GM19328 (cell line): ENCODE data around the gene AFAP1.

ENCODE experiments used
- ATAC-seq: cut with Tn5 transposase; IDR thresholded peaks from one replicate; pipeline ENCODE4 v1.9.1; 2021; ENCODE audit warnings: mild to moderate bottlenecking, moderate library complexity; ENCODE audit not compliant: unreplicated experiment

The AFAP1 gene

GRCh38 chr4:7939377-7940108, at the start of gene AFAP1:
Gene AFAP1 (minus strand): TSS chr4:7939861. CDS start chr4:7872078, 67,783 bp downstream.
- ATAC-seq: no peak

DNA sequence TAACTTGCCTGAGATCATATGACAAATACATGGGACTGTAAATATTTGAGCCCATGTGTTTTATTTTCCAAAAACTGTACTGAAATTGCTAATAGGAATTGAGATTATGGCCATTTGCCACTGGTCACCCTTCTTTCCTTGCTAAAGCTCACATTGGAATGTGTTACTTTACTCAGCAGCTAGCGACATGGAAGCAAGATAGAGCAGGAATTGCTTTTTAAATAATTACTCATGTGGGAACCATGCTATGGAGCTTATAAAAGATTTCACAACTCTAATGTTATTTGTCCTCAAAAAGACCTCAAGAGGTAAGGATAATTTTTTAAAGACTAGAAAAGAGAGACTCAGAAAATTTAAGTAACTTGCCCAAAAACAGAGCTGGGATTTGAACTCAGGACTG, 48.8 kb upstream of the AFAP1 start:
- no peak for ATAC-seq

- peak; percentile 59 for ATAC-seq
Measured at GRCh38 chr4:7987148-7987989, 47.7 kb upstream of the AFAP1 start.

- no peak for ATAC-seq
Measured at GRCh38 chr4:7985891-7986441, 46.3 kb upstream of the AFAP1 start.

DNA sequence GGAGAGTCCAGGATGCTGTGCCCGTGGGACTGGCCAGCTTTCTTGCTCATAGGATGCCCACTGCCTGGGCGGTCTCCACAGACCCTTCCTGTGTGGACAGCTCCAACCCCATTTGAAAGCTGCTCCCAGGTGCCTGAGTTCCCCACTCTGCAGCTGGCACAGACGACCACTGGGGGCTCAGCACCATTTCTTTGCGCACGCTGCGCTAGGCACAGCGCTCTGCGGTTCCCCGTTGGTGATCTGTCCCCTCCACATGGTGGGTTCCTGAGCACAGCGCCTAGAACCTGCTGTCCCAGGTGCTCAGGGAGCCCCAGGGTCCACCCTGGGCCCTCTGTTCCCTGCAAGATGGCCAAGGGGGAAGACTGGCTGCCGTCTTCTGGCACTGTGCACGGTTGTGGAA, 45.4 kb upstream of the AFAP1 start:
- no peak for ATAC-seq

GRCh38 chr4:7984286-7984925, 44.7 kb upstream of the AFAP1 start:
- ATAC-seq: no peak

DNA sequence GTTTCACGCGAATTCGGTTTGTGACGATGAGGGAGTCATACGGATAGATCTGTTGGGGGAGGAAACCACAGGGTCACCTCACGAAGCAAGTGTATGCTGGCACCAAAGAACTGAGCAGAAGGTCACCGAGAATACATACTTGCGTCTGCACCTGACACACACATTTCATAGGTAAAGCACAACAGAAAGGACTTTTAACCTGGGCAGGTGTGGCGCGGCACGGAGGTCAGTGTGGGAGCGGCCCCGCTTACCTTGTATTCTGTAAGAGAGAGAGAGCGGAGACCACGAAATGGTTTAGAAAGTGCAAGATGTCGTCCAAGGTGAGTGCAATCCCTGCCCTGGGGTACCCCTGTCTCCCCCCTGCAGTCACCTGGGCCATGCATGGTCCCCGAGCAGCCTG, 43.6 kb upstream of the AFAP1 start:
- no peak for ATAC-seq

GRCh38 chr4:7981738-7982394, 42.2 kb upstream of the AFAP1 start:
- ATAC-seq: no peak

- no peak for ATAC-seq
Measured at GRCh38 chr4:7980036-7980435, 40.4 kb upstream of the AFAP1 start.

DNA sequence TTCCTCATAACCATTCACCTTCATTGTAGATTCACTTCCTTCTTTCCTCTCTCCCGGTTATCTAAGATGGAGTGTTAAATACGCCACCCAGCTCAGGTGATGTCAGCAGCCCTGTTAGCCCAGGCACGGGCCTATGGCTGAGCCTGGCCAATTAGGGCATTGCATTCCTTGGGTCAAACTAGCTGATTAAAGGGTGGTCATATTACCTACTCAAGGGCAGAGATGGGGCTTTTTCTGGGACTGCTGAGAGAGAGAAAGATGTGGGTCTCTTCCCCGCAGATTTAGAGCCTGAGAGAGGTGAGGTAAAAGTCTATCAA, 39.9 kb upstream of the AFAP1 start:
- no peak for ATAC-seq

DNA sequence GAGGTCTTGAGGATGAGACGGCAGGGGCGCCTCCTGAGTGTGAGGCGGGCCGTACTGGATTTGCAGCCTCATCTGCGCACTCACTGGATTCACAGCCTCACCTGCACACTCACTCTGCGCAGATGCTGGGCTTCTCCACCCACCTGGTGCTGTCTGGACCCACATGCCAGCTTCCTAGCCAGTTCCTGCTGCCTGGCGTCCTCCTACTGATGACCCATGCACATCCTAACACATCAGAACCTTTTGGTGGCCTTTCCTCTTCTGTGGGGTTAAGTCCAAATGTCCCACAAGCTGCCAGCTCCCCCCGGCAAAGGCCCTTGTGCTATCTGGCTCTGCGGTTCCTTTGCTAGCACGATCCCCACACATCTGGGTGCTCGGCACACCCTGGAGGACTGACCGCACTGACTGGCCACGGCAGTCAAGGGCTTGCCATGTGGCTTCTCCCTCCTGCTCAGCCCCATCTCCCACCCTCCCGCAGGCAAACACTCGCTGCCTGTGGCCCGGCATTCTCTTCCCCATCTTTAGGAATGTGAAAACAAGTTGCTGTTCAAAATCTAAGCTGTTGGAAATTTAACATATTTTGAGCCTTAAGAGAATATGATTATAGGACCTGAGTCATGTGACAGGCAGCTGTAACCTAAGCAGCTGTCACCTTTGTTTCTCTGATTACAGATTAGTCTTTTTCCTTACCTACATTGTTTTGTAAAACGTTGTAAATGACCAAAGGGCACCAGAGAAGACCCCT, 39.4 kb upstream of the AFAP1 start:
- ATAC-seq: no peak

DNA sequence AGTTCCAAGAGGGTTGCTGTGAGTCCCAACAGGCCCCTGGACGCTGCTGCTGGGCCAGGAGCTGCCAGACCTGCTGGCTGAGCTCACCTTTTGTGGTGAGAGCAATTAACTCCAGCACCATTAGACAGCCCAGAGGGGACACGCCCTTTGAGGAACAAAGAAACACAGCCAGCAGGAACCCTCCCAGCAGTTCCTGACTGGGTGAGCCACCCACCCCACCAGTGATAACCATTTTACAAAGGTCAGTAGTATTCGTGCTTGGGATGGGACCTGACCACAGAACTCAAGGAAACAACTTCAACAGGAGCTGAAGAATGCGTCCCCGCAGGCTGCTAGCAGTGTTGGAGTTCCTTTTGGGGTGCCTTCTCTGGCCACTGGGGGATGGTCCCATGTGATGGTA, 38.8 kb upstream of the AFAP1 start:
- ATAC-seq: no peak

- ATAC-seq: no peak
Measured at GRCh38 chr4:7976634-7977033, 37.0 kb upstream of the AFAP1 start.

GRCh38 chr4:7976025-7976424, 36.4 kb upstream of the AFAP1 start:
- ATAC-seq: no peak

GRCh38 chr4:7974425-7974824, 34.8 kb upstream of the AFAP1 start:
- ATAC-seq: no peak

- ATAC-seq: no peak
Measured at GRCh38 chr4:7973545-7973981, 33.9 kb upstream of the AFAP1 start.

DNA sequence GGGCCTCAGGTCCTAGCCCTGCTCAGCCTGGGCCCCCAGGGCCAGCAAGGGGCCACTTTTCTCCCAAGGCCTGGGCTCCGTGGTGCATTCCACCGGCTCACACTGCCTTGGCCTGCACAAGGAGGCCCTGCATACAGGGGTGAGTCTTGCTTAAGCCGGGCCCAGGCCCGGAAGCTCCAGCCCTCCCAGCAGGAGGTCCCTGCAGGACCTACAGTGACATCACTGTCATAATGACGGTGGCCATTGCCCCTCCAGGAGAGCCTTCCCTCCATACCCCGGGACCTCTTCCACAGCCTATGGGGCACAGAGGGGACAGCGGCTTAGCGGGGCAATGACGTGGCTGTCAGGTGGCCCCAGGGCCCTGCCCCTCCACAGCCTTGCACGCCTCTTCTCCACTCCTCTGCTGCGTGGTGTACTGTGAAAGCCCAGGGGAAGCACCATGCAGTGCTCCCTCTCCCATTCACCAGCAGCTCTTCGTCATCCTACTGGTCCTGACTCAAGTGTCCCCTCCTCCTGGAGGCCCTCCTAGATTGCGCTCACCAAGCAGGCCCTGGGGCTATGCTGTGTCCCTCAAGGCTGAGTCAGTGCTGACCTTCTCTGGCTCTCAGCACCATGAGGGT, 32.3 kb upstream of the AFAP1 start:
- ATAC-seq: no peak

- no peak for ATAC-seq
Measured at GRCh38 chr4:7971159-7971631, 31.5 kb upstream of the AFAP1 start.

GRCh38 chr4:7970361-7970946, 30.8 kb upstream of the AFAP1 start:
- no peak for ATAC-seq
